ENCODE results near the gene MXD4.

GRCh38 chr4:2280531-2281300 is 18.8 kb upstream of the MXD4 start:
- TF ChIP-seq MAX (IDR thresholded peaks at IDR 0.05): no peak
- no peak for TF ChIP-seq FOXM1 (IDR thresholded peaks at IDR 0.05; ENCODE audit: borderline replicate concordance, low read depth)
- TF ChIP-seq REST (IDR thresholded peaks at IDR 0.05; ENCODE audit: low read depth): no peak
- no peak for TF ChIP-seq CEBPB (IDR thresholded peaks at IDR 0.05)
- TF ChIP-seq YY1 (IDR thresholded peaks at IDR 0.05; ENCODE audit: low read depth): no peak
- peak; percentile 24; the same call in 1 of the 2 replicates for TF ChIP-seq RAD21 (IDR thresholded peaks at IDR 0.05; ENCODE audit: low read depth)
- no peak for TF ChIP-seq TCF12 (IDR thresholded peaks at IDR 0.05; ENCODE audit: low read depth)
- TF ChIP-seq EP300 (IDR thresholded peaks at IDR 0.05; ENCODE audit: borderline replicate concordance): no peak
- no peak for TF ChIP-seq CREB1 (IDR thresholded peaks at IDR 0.05; ENCODE audit: low read depth)
- TF ChIP-seq TAF1 (IDR thresholded peaks at IDR 0.05; ENCODE audit: low read depth): no peak
- no peak for TF ChIP-seq TEAD4 (IDR thresholded peaks at IDR 0.05)

Measured in Ishikawa (cell line).